NK-92 (cell line): ENCODE data around the gene SPNS3.

Experiments used
- DNase-seq: peaks from one replicate; lab custom pipeline; 2025; ENCODE audit not compliant: unreplicated experiment; lab: John Stamatoyannopoulos, UW

The SPNS3 gene

GRCh38 chr17:4525691-4526397, 92.1 kb downstream of the SPNS3 start:
- no peak for DNase-seq

GRCh38 chr17:4527134-4527533, 93.4 kb downstream of the SPNS3 start:
- no peak for DNase-seq

GRCh38 chr17:4527566-4528125, 93.9 kb downstream of the SPNS3 start:
- no peak for DNase-seq

GRCh38 chr17:4529533-4530152, 95.9 kb downstream of the SPNS3 start:
- no peak for DNase-seq

GRCh38 chr17:4530799-4531730, 97.3 kb downstream of the SPNS3 start:
- no peak for DNase-seq

- no peak for DNase-seq
Observed at GRCh38 chr17:4531988-4532736, 98.4 kb downstream of the SPNS3 start.

GRCh38 chr17:4532860-4533522, 99.3 kb downstream of the SPNS3 start:
- DNase-seq, result no peak

GRCh38 chr17:4533523-4534504, 100.1 kb downstream of the SPNS3 start:
- DNase-seq, result no peak

GRCh38 chr17:4534515-4534914, 100.8 kb downstream of the SPNS3 start:
- DNase-seq, result no peak

- no peak for DNase-seq
Observed at GRCh38 chr17:4534928-4535666, 101.4 kb downstream of the SPNS3 start.

GRCh38 chr17:4535667-4536258, 102.0 kb downstream of the SPNS3 start:
- DNase-seq, result no peak

- no peak for DNase-seq
Observed at GRCh38 chr17:4536259-4536741, 102.6 kb downstream of the SPNS3 start.

- DNase-seq, result no peak
Observed at GRCh38 chr17:4536742-4537411, 103.1 kb downstream of the SPNS3 start.
